ENCODE data around the gene SPNS3. TPM values are rescaled to one million over a fixed set of nuclear protein-coding genes. Genes with fewer than 3 reads are reported as not detected.
A peak's percentile ranks its signal among the peaks of the same experiment; 100 is the strongest.

SPNS3 gene
- total and polyA plus RNA-seq, 7 donors, result 0.09 TPM; not detected in 6

DNA sequence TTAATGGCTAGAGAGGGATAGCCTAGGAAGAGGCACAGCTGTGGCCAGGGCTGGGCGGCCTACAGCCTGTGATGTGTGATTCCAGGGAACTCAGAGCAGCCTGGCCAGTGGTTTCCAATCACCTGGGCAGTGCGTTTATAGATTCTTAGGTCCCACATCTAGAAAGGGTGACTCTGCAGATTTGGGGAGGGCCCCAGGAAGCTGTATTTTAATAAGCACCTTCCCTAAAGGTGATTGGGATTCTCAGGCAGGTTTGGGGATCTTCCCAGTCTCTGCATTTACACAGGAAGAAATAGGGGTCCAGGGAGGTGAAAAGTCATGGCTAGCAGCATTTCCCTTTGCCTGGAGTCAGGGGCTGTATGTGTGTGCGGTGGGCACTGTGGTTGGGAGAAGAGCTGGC, 74.5 kb downstream of the SPNS3 start:
- Histone ChIP-seq H3K36me3 (ENCODE audit: insufficient read depth in 1 of 2, low read depth in 1 of 2) (no peaks in the 10 kb centered on the region), H3K4me1 (peaks cover 7% of the 10 kb centered on the region), H3K27me3 (ENCODE audit: insufficient read depth in 3 of 3, low read length in 2 of 3) (peaks cover 0 to 6% (median 2%) of the 10 kb centered on the region in 3 donors), H3K4me3 (no peak overlapping the region), H3K27ac (no peak overlapping the region), H3K9me3 (no peaks in the 10 kb centered on the region)
- ATAC-seq (no peak), DNase-seq (no peak)
- intact Hi-C loops (cut with DNase I), result no loop called here
- 88 to 94% (median 92%) methylated on average over 3 of the region's 3 CpGs for WGBS, 3 donors
- TF ChIP-seq, protein P1, sequence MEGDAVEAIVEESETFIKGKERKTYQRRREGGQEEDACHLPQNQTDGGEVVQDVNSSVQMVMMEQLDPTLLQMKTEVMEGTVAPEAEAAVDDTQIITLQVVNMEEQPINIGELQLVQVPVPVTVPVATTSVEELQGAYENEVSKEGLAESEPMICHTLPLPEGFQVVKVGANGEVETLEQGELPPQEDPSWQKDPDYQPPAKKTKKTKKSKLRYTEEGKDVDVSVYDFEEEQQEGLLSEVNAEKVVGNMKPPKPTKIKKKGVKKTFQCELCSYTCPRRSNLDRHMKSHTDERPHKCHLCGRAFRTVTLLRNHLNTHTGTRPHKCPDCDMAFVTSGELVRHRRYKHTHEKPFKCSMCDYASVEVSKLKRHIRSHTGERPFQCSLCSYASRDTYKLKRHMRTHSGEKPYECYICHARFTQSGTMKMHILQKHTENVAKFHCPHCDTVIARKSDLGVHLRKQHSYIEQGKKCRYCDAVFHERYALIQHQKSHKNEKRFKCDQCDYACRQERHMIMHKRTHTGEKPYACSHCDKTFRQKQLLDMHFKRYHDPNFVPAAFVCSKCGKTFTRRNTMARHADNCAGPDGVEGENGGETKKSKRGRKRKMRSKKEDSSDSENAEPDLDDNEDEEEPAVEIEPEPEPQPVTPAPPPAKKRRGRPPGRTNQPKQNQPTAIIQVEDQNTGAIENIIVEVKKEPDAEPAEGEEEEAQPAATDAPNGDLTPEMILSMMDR (IDR thresholded peaks at IDR 0.05), result no peak

GRCh38 chr17:4509401-4509800, 75.7 kb downstream of the SPNS3 start:
- Histone ChIP-seq H3K27ac (no peak overlapping the region), H3K4me3 (no peak overlapping the region), H3K4me1 (peaks cover 7% of the 10 kb centered on the region), H3K27me3 (ENCODE audit: insufficient read depth in 3 of 3, low read length in 2 of 3) (peaks cover 0 to 4% (median 0%) of the 10 kb centered on the region in 3 donors), H3K9me3 (no peaks in the 10 kb centered on the region), H3K36me3 (ENCODE audit: insufficient read depth in 1 of 2, low read depth in 1 of 2) (no peaks in the 10 kb centered on the region)
- TF ChIP-seq, protein P1 (IDR thresholded peaks at IDR 0.05), result no peak
- intact Hi-C loops (cut with DNase I), result no loop called here
- ATAC-seq (peak in 1 of 4 donors; percentile 28), DNase-seq (no peak)
- 57 to 68% (median 63%) methylated on average over 8 of the region's 8 CpGs for WGBS, 3 donors

DNA sequence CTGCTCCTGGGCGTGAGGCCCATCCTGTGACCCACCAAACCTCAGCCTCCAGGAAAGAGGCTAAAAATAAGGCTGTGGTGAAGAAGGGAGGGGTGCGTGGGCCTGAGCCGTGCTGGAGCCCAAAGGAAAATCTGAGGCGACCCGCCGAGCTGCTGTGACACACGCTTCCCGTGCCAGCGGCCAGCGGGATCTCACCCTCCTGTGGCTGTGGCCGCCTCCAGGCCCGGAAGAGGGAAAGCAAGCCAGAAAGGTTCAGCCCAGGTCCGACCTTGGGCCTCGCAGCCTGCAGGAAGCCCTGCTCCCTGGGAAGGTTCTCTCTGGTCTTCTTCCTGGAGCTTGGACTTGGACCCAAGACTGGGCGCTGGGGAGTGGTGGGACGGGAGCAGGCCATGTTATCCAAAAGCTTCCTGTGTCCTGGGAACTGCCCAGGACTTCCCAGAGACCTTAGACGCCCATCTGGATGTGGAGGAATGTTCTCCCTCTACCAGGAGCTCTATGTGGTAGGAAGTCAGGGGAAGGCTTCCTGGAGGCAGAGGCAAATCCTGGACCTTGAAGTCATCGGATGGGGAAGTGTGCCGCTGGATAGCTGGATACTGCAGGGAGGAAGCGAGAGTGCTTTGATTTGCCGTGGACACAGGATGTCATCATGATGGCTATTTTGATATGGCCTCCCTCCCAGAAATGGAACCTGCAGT, 76.3 kb downstream of the SPNS3 start:
- ATAC-seq (peak; percentile 19 to 61 (median 42)), DNase-seq (peak; percentile 62 to 71)
- H3K27me3 ChIP-seq (ENCODE audit: insufficient read depth in 3 of 3, low read length in 2 of 3), result no peaks in the 10 kb centered on the region
- peak overlapping the region; percentile 4 for H3K27ac ChIP-seq
- peaks cover 7% of the 10 kb centered on the region for H3K4me1 ChIP-seq
- TF ChIP-seq, protein P1 (IDR thresholded peaks at IDR 0.05), result no peak
- WGBS, 3 donors, result 59 to 74% (median 72%) methylated on average over 20 to 21 of the region's 21 CpGs
- H3K36me3 ChIP-seq (ENCODE audit: insufficient read depth in 1 of 2, low read depth in 1 of 2), result no peaks in the 10 kb centered on the region
- intact Hi-C loops (cut with DNase I), result no loop called here
- no peaks in the 10 kb centered on the region for H3K9me3 ChIP-seq
- H3K4me3 ChIP-seq, result no peak overlapping the region

- DNase-seq, result no peak
- TF ChIP-seq, protein P1 (IDR thresholded peaks at IDR 0.05), result no peak
- Histone ChIP-seq H3K27me3 (ENCODE audit: insufficient read depth in 3 of 3, low read length in 2 of 3) (no peaks in the 10 kb centered on the region), H3K4me3 (no peak overlapping the region), H3K4me1 (peaks cover 7% of the 10 kb centered on the region), H3K27ac (peak overlapping the region; percentile 4), H3K36me3 (ENCODE audit: insufficient read depth in 1 of 2, low read depth in 1 of 2) (no peaks in the 10 kb centered on the region), H3K9me3 (no peaks in the 10 kb centered on the region)
- no peak for ATAC-seq
- intact Hi-C loops (cut with DNase I), result no loop called here
- 66 to 70% (median 68%) methylated on average over 11 of the region's 11 CpGs for WGBS, 3 donors
Observed at GRCh38 chr17:4510618-4510941, 76.8 kb downstream of the SPNS3 start.

Measured in psoas muscle (tissue), 8 donors.